ENCODE results near the gene DNAJC17. TPM values are rescaled to one million over a fixed set of nuclear protein-coding genes. Genes with fewer than 3 reads are reported as not detected.

Gene DNAJC17
- polyA plus RNA-seq, 2 of the 4 experiments (the other 2 are of a cell fraction): 22.3 to 24.4 TPM

- ChIA-PET CTCF (interaction anchor here (0.8 to 2.3 kb wide), 3 partner anchors 22 to 106 kb away, joined by 3 to 6 read pairs (median 5); no protein-coding TSS in a partner anchor), POLR2A (no interaction called here)
- ATAC-seq (no peak), FAIRE-seq (no peak), DNase-seq (ENCODE audit: low read depth in 1 of 2, low spot score in 1 of 2) (no peak)
- Histone ChIP-seq H3K27ac (peak overlapping the region in 1 of 2 experiments; percentile 70; a peak in 3 of 6 replicates), H3K4me2 (no peak overlapping the region), H3K9me3 (no peaks in the 10 kb centered on the region), H3K4me1 (peaks cover 52% of the 10 kb centered on the region), H3K4me3 (no peak overlapping the region)
- TF ChIP-seq BHLHE40 (IDR thresholded peaks at IDR 0.05; ENCODE audit: low read depth, low read length): no peak
- no peak for TF ChIP-seq FOSB (CRISPR knock-in tag; IDR thresholded peaks at IDR 0.05)
- TF ChIP-seq FOSL2 (IDR thresholded peaks at IDR 0.05): no peak
- TF ChIP-seq FOSL2 (CRISPR knock-in tag; IDR thresholded peaks at IDR 0.05): no peak
- no peak for TF ChIP-seq ZSCAN20 (CRISPR knock-in tag; IDR thresholded peaks at IDR 0.05)
- TF ChIP-seq RNF2 (IDR thresholded peaks at IDR 0.05; ENCODE audit: borderline replicate concordance, low read depth): no peak
- TF ChIP-seq MYC (IDR thresholded peaks at IDR 0.05; ENCODE audit: borderline replicate concordance, low read length): no peak
- no peak for TF ChIP-seq FOXS1 (CRISPR knock-in tag; IDR thresholded peaks at IDR 0.05)
- TF ChIP-seq HOXA7 (CRISPR knock-in tag; IDR thresholded peaks at IDR 0.05): no peak
- no peak for TF ChIP-seq MAZ (IDR thresholded peaks at IDR 0.05; ENCODE audit: borderline replicate concordance, low read depth, low read length)
- TF ChIP-seq HMGXB4 (CRISPR knock-in tag; IDR thresholded peaks at IDR 0.05; ENCODE audit: borderline replicate concordance): no peak
- no peak for TF ChIP-seq POLR2A (IDR thresholded peaks at IDR 0.05; ENCODE audit: low read length)
- 90% methylated on average over 5 of the region's 5 CpGs for WGBS (ENCODE audit: missing lambda C conversion rate)
Measured at GRCh38 chr15:40789119-40789518, 18.2 kb downstream of the DNAJC17 start.

- TF ChIP-seq CHD4 (IDR thresholded peaks at IDR 0.05; ENCODE audit: borderline replicate concordance): no peak
- no peak for TF ChIP-seq RAD21 (conservative IDR thresholded peaks at IDR 0.05 in 1 of 2, IDR thresholded peaks at IDR 0.05 in 1 of 2)
- no peak for TF ChIP-seq MAZ (IDR thresholded peaks at IDR 0.05; ENCODE audit: borderline replicate concordance, low read depth, low read length)
- TF ChIP-seq EHF (CRISPR knock-in tag; IDR thresholded peaks at IDR 0.05): no peak
- DNase-seq (ENCODE audit: low read depth in 1 of 2, low spot score in 1 of 2): no peak
- CTCF ChIA-PET: interaction anchor here (1.4 to 2.3 kb wide), 2 partner anchors 21 to 70 kb away, joined by 5 to 6 read pairs; no protein-coding TSS in a partner anchor
- Histone ChIP-seq H3K4me1 (peaks cover 42% of the 10 kb centered on the region), H3K27ac (peak overlapping the region; percentile 40 to 77; a peak in 4 of 6 replicates), H3K9me3 (no peaks in the 10 kb centered on the region), H3K4me2 (peak overlapping the region; percentile 49), H3K4me3 (no peak overlapping the region)
- no peak for ATAC-seq
- no peak for FAIRE-seq
- POLR2A ChIA-PET: interaction anchor here (1.2 kb wide), 1 partner anchor 41 kb away, joined by 3 read pairs; no protein-coding TSS in a partner anchor
- 76% methylated on average over 3 of the region's 6 CpGs for WGBS (ENCODE audit: missing lambda C conversion rate)
Measured at GRCh38 chr15:40787991-40788390, 19.3 kb downstream of the DNAJC17 start.

- WGBS (ENCODE audit: missing lambda C conversion rate): 28% methylated on average over 3 of the region's 4 CpGs
- Histone ChIP-seq H3K9me3 (no peaks in the 10 kb centered on the region), H3K4me1 (peaks cover 36% of the 10 kb centered on the region), H3K27ac (peak overlapping the region; percentile 46 to 77; a peak in 4 of 6 replicates), H3K4me3 (no peak overlapping the region), H3K4me2 (peak overlapping the region; percentile 49)
- ChIA-PET POLR2A (interaction anchor here (1.2 kb wide), 1 partner anchor 41 kb away, joined by 3 read pairs; no protein-coding TSS in a partner anchor), CTCF (interaction anchor here (1.2 to 4.1 kb wide), 4 partner anchors 9 to 70 kb away, joined by 3 to 17 read pairs (median 6); no protein-coding TSS in a partner anchor)
- FAIRE-seq (no peak), ATAC-seq (no peak), DNase-seq (ENCODE audit: low read depth in 1 of 2, low spot score in 1 of 2) (no peak)
- TF ChIP-seq PBX3 (IDR thresholded peaks at IDR 0.05) (no peak), JUN (IDR thresholded peaks at IDR 0.05) (0 out of 5 replicates have a peak, but pooled peaks of 1 of the 2 experiments have one; percentile 24), HES2 (IDR thresholded peaks at IDR 0.05) (no peak), RFX5 (IDR thresholded peaks at IDR 0.05) (no peak), EP300 (IDR thresholded peaks at IDR 0.05) (peak in 1 of 2 experiments; percentile 42; a peak in 1 of 5 replicates), CEBPB (IDR thresholded peaks at IDR 0.05) (0 out of 4 replicates have a peak, but pooled peaks of 1 of the 2 experiments have one; percentile 24)
Measured at GRCh38 chr15:40787344-40787841, 19.9 kb downstream of the DNAJC17 start.

Data from A549 (cell line).